NCI-H2107 (cell line): ENCODE results near the gene CD81.
"Not testable (repeated sequence)": the region's sequence is repeated elsewhere in the genome, so short reads cannot be mapped to it uniquely, and the experiment has no call there.

Source experiments
- DNase-seq: peaks from one replicate; lab custom pipeline; 2025; lab: John Stamatoyannopoulos, UW

CD81 gene

GRCh38 chr11:2357651-2358050 lies 19.5 kb upstream of the CD81 start:
- not testable (repeated sequence) for DNase-seq

DNA sequence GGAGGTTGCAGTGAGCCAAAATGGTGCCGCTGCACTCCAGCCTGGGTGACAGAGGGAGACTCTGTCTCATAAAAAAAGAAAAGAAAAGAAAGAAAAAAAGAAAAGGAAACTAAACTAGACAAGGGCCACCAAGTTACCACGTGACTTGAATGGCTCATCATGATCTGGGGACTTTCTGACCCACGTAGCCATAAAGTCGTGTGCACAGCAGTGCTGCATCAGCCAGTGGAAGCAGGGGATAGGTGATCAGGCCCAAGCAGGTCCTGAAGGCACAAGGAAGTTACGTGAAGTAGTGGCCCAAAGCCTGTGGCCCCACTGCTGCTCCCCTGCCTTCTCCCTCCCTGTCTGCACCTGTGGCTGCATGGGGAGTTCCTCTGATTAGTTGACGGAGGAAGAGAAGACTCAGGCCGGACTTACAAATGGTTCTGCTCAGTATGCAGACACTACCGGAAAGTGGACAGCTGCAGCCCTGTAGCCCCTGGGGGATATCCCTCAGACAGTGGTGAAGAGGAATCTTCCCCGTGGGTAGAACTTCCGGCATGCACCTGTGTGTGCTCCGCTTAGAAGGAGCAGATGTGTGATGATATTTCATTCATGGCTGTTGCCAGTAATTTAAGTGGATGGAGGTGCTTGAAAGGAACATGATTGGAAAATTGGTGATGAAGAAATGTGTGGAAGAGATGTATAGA lies 18.2 kb upstream of the CD81 start:
- no peak for DNase-seq

- DNase-seq, result no peak
Observed at GRCh38 chr11:2359557-2359956, 17.6 kb upstream of the CD81 start.

GRCh38 chr11:2360081-2360642 lies 16.9 kb upstream of the CD81 start:
- DNase-seq, result no peak

DNA sequence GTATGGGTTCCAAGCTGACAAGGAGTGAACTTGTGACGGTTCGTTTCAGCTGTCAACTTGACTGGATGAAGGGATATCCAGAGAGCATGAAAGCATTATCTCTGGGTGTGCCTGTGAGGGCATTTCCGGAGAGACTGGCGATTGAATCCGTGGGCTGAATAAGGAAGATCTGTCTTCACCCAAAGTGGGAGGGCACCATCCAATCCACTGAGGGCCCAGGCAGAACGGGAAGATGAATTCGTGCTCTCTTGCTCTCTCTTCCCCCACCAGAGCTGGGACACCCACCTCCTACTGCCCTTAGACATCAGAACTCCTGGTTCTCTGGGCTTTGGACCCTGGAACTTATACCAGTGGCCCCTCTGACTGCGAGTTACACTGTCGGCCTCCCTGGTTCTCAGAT lies 15.5 kb upstream of the CD81 start:
- no peak for DNase-seq

- DNase-seq, result no peak
Observed at GRCh38 chr11:2362414-2362813, 14.7 kb upstream of the CD81 start.

- no peak for DNase-seq
Observed at GRCh38 chr11:2363130-2363529, 14.0 kb upstream of the CD81 start.

GRCh38 chr11:2363577-2364370 lies 13.3 kb upstream of the CD81 start:
- DNase-seq, result no peak

DNA sequence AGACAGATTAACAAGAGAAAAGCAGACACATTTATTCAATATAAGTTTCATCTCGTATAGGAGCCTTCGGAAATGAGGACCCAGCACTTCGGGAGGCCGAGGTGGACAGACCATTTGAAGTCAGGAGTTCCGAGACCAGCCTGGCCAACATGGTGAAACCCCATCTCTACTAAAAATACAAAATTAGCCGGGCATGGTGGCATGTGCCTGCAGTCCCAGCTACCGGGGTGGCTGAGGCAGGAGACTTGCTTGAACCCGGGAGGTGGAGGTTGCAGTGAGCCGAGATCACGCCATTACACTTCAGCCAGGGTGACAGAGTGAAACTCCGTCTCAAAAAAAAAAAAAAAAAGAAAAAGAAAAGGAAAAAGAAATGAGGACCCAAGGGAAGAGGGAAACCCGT lies 12.7 kb upstream of the CD81 start:
- DNase-seq, result not testable (repeated sequence)

- DNase-seq, result no peak
Observed at GRCh38 chr11:2365571-2366210, 11.4 kb upstream of the CD81 start.

GRCh38 chr11:2366276-2366675 lies 10.8 kb upstream of the CD81 start:
- DNase-seq, result no peak

DNA sequence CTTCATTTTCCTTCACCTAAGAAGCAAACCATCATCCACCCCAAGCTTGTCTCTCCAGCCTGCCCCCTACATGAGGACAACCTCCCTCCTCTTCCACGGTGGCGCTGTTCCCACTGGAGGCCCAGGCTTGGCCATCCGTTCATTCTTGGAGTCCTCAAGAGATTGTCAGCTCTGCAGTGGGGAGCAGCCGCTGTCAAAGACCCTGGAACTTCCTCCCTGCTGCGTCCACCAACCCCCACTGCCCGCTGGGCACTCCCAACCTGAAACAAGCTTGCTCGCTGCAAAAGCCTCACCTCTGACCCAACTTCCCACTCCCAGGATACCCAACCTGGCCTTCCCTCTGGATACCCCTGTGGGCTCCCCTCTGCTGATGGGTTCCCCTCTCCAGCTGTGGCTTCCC lies 10.4 kb upstream of the CD81 start:
- DNase-seq, result no peak

- no peak for DNase-seq
Observed at GRCh38 chr11:2367266-2368160, 9.6 kb upstream of the CD81 start.

GRCh38 chr11:2368178-2368850 lies 8.8 kb upstream of the CD81 start:
- no peak for DNase-seq

- no peak for DNase-seq
Observed at GRCh38 chr11:2368851-2369180, 8.3 kb upstream of the CD81 start.

DNA sequence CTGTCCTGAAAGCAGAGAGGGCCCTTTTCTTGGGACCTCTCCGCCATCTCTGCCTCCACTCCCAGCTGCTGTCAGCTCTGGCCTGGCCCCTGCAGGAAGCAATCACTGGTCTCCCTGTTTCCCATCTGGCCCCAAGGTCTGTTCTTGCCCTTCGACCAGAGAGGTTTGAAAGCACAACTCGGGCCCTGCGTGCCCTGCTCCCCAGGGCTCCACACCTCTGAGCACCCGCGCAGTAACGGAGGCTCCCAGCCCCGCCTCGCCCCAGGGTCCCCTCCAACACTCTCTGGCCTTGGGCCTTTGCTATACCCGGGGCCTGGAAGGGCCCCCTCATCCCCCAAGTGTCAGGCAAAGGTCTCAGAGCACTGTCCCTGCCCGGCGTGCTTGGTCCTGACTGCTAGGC lies 7.8 kb upstream of the CD81 start:
- DNase-seq, result no peak

- no peak for DNase-seq
Observed at GRCh38 chr11:2369896-2370295, 7.2 kb upstream of the CD81 start.

DNA sequence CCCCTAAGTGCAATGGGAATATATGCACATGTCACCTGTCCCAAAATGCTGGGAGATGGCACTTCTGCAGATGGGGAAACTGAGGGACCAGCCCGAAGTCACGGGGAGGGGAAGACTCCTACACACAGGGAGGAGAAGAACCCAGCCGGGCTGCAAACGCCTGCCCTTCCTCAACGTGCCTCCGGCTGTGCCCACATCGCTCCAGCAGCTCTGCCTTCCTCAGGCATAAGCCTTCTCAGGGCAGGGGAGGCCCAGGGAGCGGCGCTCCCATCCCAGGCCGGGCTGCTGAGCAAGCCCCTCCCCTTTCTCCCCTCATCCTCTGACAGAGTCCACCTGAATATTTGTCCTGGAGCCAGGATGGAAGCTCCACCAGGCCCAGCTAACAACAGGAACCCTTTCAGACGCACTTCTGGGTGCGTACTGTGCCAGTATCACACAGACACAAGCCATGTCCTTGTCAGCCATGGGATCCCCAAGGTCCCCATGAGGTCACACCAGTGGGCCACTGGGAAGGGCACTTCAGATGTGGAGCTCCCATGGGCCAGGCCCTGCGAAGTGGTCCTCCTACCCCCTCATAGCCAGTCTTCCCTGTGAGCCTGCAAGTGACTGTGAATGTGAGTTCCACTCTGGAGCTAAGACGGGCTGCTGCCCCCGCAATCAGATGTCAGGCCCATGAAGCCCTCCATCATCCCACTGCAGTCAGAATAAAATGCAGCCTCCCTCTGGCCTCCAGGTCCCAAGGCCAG lies 2.5 kb upstream of the CD81 start:
- DNase-seq, result no peak

GRCh38 chr11:2375341-2375853 lies 1.7 kb upstream of the CD81 start:
- no peak for DNase-seq

- DNase-seq, result no peak
Observed at GRCh38 chr11:2375964-2376551, 1.1 kb upstream of the CD81 start.
